GM23338 (cell line): Measurements from ENCODE around the gene SELENOW. TPM values are rescaled to one million over a fixed set of nuclear protein-coding genes. Genes with fewer than 3 reads are reported as not detected.
A peak's percentile ranks its signal among the peaks of the same experiment; 100 is the strongest.

Source experiments
- ATAC-seq: fragments of 200-7000 bp; cut with Tn5 transposase; 3 replicates; pipeline ENCODE4 v1.9.1; 2020
- DNase-seq: peaks from one replicate; pipeline ENCODE4 v3.0.0-alpha.2; 2015; ENCODE audit warnings: low spot score
- H2AFZ ChIP-seq: fragments of 200-600 bp; sonication (generic); 2 replicates; pipeline ENCODE4 v1.8.0; 2016; ENCODE audit warnings: antibody characterized with exemption, mild to moderate bottlenecking, moderate library complexity
- H3F3A ChIP-seq: fragments of 200-600 bp; sonication (generic); replicated peaks from 2 replicates; pipeline ENCODE4 v1.8.0; 2017; ENCODE audit warnings: antibody characterized with exemption, mixed run types, low read depth
- H3K27ac ChIP-seq: fragments of 200-600 bp; sonication (generic); 2 replicates; pipeline ENCODE4 v1.6.1; 2016; ENCODE audit warnings: low read depth
- H3K27me3 ChIP-seq: fragments of 200-600 bp; sonication (generic); 2 replicates; pipeline ENCODE4 v1.8.0; 2016; ENCODE audit warnings: mild to moderate bottlenecking, mixed run types, moderate library complexity; ENCODE audit not compliant: insufficient read depth
- H3K36me3 ChIP-seq: fragments of 200-600 bp; sonication (generic); 2 replicates; pipeline ENCODE4 v1.8.0; 2016; ENCODE audit warnings: mild to moderate bottlenecking; ENCODE audit not compliant: insufficient read depth
- H3K4me1 ChIP-seq: fragments of 200-600 bp; sonication (generic); 2 replicates; pipeline ENCODE4 v1.8.0; 2016; ENCODE audit warnings: mild to moderate bottlenecking, moderate library complexity; ENCODE audit not compliant: insufficient read depth
- H3K4me2 ChIP-seq: fragments of 200-600 bp; sonication (generic); 2 replicates; pipeline ENCODE4 v1.7.1; 2017; ENCODE audit warnings: mixed run types
- H3K4me3 ChIP-seq: fragments of 200-600 bp; sonication (generic); 2 replicates; pipeline ENCODE4 v1.6.1; 2016; ENCODE audit warnings: mixed run types
- H3K79me2 ChIP-seq: fragments of 200-600 bp; sonication (generic); replicated peaks from 2 replicates; pipeline ENCODE4 v1.8.0; 2017; ENCODE audit warnings: mild to moderate bottlenecking; ENCODE audit not compliant: insufficient read depth
- H3K9me2 ChIP-seq: fragments of 200-600 bp; sonication (generic); 2 replicates; pipeline ENCODE4 v1.8.0; 2017; ENCODE audit not compliant: insufficient read depth
- H4K20me1 ChIP-seq: fragments of 200-600 bp; sonication (generic); replicated peaks from 2 replicates; pipeline ENCODE4 v1.8.0; 2017; ENCODE audit warnings: mild to moderate bottlenecking; ENCODE audit not compliant: insufficient read depth
- H3K27ac Mint-ChIP-seq: 2 replicates; pipeline ENCODE4 v1.8.0; 2020; ENCODE audit warnings: inconsistent platforms, mild to moderate bottlenecking, moderate library complexity, mixed read lengths
- H3K27me3 Mint-ChIP-seq: 3 replicates; pipeline ENCODE4 v1.8.0; 2022; ENCODE audit warnings: low read depth, mild to moderate bottlenecking, moderate library complexity, mixed read lengths, inconsistent platforms; ENCODE audit not compliant: insufficient read depth, poor library complexity
- H3K36me3 Mint-ChIP-seq: 3 replicates; pipeline ENCODE4 v1.8.0; 2021; ENCODE audit warnings: low read depth, mild to moderate bottlenecking, inconsistent platforms, moderate library complexity, mixed read lengths
- H3K4me1 Mint-ChIP-seq: 3 replicates; pipeline ENCODE4 v1.8.0; 2020; ENCODE audit warnings: mild to moderate bottlenecking, inconsistent platforms, mixed read lengths
- H3K4me3 Mint-ChIP-seq: 3 replicates; pipeline ENCODE4 v1.8.0; 2021; ENCODE audit warnings: moderate library complexity, mild to moderate bottlenecking, inconsistent platforms, mixed read lengths
- H3K9me3 Mint-ChIP-seq: 3 replicates; pipeline ENCODE4 v1.8.0; 2020; ENCODE audit warnings: moderate library complexity, mild to moderate bottlenecking, inconsistent platforms, mixed read lengths
- CREB1 ChIP-seq: fragments of 250-450 bp; sonication (Bioruptor Pico); IDR thresholded peaks from 2 replicates; pipeline ENCODE4 v1.5.0; 2020; ENCODE audit warnings: low read depth, mild to moderate bottlenecking, moderate library complexity
- ETS1 ChIP-seq: IDR thresholded peaks from 2 replicates; pipeline ENCODE4 v1.6.1; 2016; ENCODE audit warnings: antibody characterized with exemption
- EZH2 ChIP-seq: fragments of 200-600 bp; sonication (generic); IDR thresholded peaks from one replicate; pipeline ENCODE4 v1.8.0; 2017; ENCODE audit warnings: antibody characterized with exemption, mild to moderate bottlenecking, low read depth; ENCODE audit not compliant: unreplicated experiment
- EZH2phosphoT487 ChIP-seq: fragments of 200-600 bp; sonication (generic); IDR thresholded peaks from one replicate; pipeline ENCODE4 v1.8.1; 2018; ENCODE audit warnings: antibody characterized with exemption; ENCODE audit not compliant: unreplicated experiment
- JUNB ChIP-seq: IDR thresholded peaks from one replicate; pipeline ENCODE4 v1.6.1; 2016; ENCODE audit warnings: antibody characterized with exemption; ENCODE audit not compliant: unreplicated experiment
- POLR2AphosphoS5 ChIP-seq: IDR thresholded peaks from 2 replicates; pipeline ENCODE4 v1.6.1; 2016; ENCODE audit warnings: antibody characterized with exemption, low read depth
- ZNF462 ChIP-seq: fragments of 250-450 bp; sonication (Bioruptor Pico); IDR thresholded peaks from 2 replicates; pipeline ENCODE4 v1.5.0; 2020; ENCODE audit warnings: mild to moderate bottlenecking, moderate library complexity
- polyA plus RNA-seq: library from polyadenylated mRNA; unstranded; fragments of >200 nt; fragmentation: Nextera tagmentation; extraction: Ambion mirVana; gene quantifications from 2 replicates; pipeline ENCODE4 v1.2.1, GENCODE V29; 2016
- total RNA-seq: library from RNA; depleted of rRNA; stranded (reverse); fragments of >200 nt; shearing (Covaris generic); gene quantifications from 2 replicates; pipeline ENCODE4 v1.2.3, GENCODE V29; 2014

The SELENOW gene
- total and polyA plus RNA-seq, 2 experiments from 2014 or later, result 558 to 811 TPM

- TF ChIP-seq ZNF462 (CRISPR knock-in tag), result no peak
Observed at GRCh38 chr19:47730910-47731309, 47.6 kb upstream of the SELENOW start (continued).

GRCh38 chr19:47735131-47735530 is 43.4 kb upstream of the SELENOW start:
- peak; percentile 76 for DNase-seq
- no peak overlapping the region for H2AFZ ChIP-seq
- no peaks in the 10 kb centered on the region for H3K79me2 ChIP-seq
- H3K4me2 ChIP-seq, result no peak overlapping the region
- H3K4me3 ChIP-seq, result no peak overlapping the region
- H3K27me3 Mint-ChIP-seq, result peaks cover 7% of the 10 kb centered on the region
- H3K9me3 Mint-ChIP-seq, result no peaks in the 10 kb centered on the region
- no peaks in the 10 kb centered on the region for H3K27me3 ChIP-seq
- no peak overlapping the region for H3K4me3 Mint-ChIP-seq
- H3K4me1 ChIP-seq, result no peaks in the 10 kb centered on the region
- ATAC-seq, result peak; percentile 94
- H3K9me2 ChIP-seq, result peaks cover 2% of the 10 kb centered on the region; the same call in 1 of the 2 replicates
- H3K27ac Mint-ChIP-seq, result no peak overlapping the region
- no peaks in the 10 kb centered on the region for H3F3A ChIP-seq
- no peaks in the 10 kb centered on the region for H4K20me1 ChIP-seq
- no peaks in the 10 kb centered on the region; the same call in 2 of the 3 replicates for H3K36me3 Mint-ChIP-seq
- H3K36me3 ChIP-seq, result no peaks in the 10 kb centered on the region
- H3K27ac ChIP-seq, result no peak overlapping the region
- no peaks in the 10 kb centered on the region for H3K4me1 Mint-ChIP-seq
- TF ChIP-seq ZNF462 (CRISPR knock-in tag), result no peak
- TF ChIP-seq ETS1, result no peak
- no peak for TF ChIP-seq EZH2phosphoT487
- no peak for TF ChIP-seq EZH2
- TF ChIP-seq POLR2AphosphoS5, result no peak
- TF ChIP-seq CREB1, result no peak
- no peak for TF ChIP-seq JUNB
